SK-N-SH treated with all-trans-retinoic acid at 6 μM for 48 hours (cell line): Measurements from ENCODE around the gene QRSL1.

ENCODE experiments used
- ATAC-seq: fragments of 200-7000 bp; cut with Tn5 transposase; 3 replicates; pipeline ENCODE4 v1.9.1; 2020; ENCODE audit warnings: mild to moderate bottlenecking, moderate library complexity
- ARNTL ChIP-seq: fragments of 450-650 bp; formaldehyde crosslinking; IDR thresholded peaks from 2 replicates; pipeline ENCODE4 v1.5.0; 2020; ENCODE audit warnings: low read depth, mild to moderate bottlenecking, moderate library complexity, borderline replicate concordance
- BACH2 ChIP-seq: fragments of 250-450 bp; sonication (Bioruptor Pico); IDR thresholded peaks from 2 replicates; pipeline ENCODE4 v1.9.0; 2021; ENCODE audit warnings: mild to moderate bottlenecking, borderline replicate concordance
- CSDC2 ChIP-seq: fragments of 250-450 bp; sonication (Bioruptor Pico); IDR thresholded peaks from 2 replicates; pipeline ENCODE4 v1.5.0; 2020; ENCODE audit warnings: mild to moderate bottlenecking, moderate library complexity
- CSRNP3 ChIP-seq: fragments of 250-450 bp; sonication (Bioruptor Pico); IDR thresholded peaks from 2 replicates; pipeline ENCODE4 v1.5.1; 2021; ENCODE audit warnings: mild to moderate bottlenecking, moderate library complexity
- GLIS3 ChIP-seq: fragments of 250-450 bp; sonication (Bioruptor Pico); IDR thresholded peaks from 2 replicates; pipeline ENCODE4 v1.5.0; 2020; ENCODE audit warnings: mild to moderate bottlenecking, moderate library complexity
- ISL1 ChIP-seq: fragments of 250-450 bp; sonication (Bioruptor Pico); IDR thresholded peaks from 2 replicates; pipeline ENCODE4 v2.1.2; 2022; ENCODE audit warnings: mild to moderate bottlenecking, moderate library complexity
- OSR1 ChIP-seq: fragments of 250-450 bp; sonication (Bioruptor Pico); IDR thresholded peaks from 2 replicates; pipeline ENCODE4 v1.8.0; 2022; ENCODE audit warnings: moderate library complexity, mild to moderate bottlenecking, inconsistent platforms
- PATZ1 ChIP-seq: fragments of 250-450 bp; sonication (Bioruptor Pico); IDR thresholded peaks from 2 replicates; pipeline ENCODE4 v1.8.0; 2020; ENCODE audit warnings: mild to moderate bottlenecking, moderate library complexity, borderline replicate concordance
- POU6F1 ChIP-seq: fragments of 250-450 bp; sonication (Bioruptor Pico); IDR thresholded peaks from 2 replicates; pipeline ENCODE4 v1.8.0; 2021; ENCODE audit warnings: low read depth, mild to moderate bottlenecking, moderate library complexity, borderline replicate concordance
- PPARA ChIP-seq: fragments of 250-450 bp; sonication (Bioruptor Pico); IDR thresholded peaks from 2 replicates; pipeline ENCODE4 v1.5.0; 2020; ENCODE audit warnings: mild to moderate bottlenecking, borderline replicate concordance
- RARB ChIP-seq: fragments of 250-450 bp; sonication (Bioruptor Pico); IDR thresholded peaks from 2 replicates; pipeline ENCODE4 v1.8.0; 2021; ENCODE audit warnings: mild to moderate bottlenecking, moderate library complexity
- TCF4 ChIP-seq: fragments of 250-450 bp; sonication (Bioruptor Pico); IDR thresholded peaks from 2 replicates; pipeline ENCODE4 v1.8.0; 2021; ENCODE audit warnings: mild to moderate bottlenecking, moderate library complexity, borderline replicate concordance
- TOX ChIP-seq: fragments of 250-450 bp; sonication (Bioruptor Pico); IDR thresholded peaks from 2 replicates; pipeline ENCODE4 v1.8.0; 2021; ENCODE audit warnings: mild to moderate bottlenecking, moderate library complexity, borderline replicate concordance
- ZC3H10 ChIP-seq: fragments of 250-450 bp; sonication (Bioruptor Pico); IDR thresholded peaks from 2 replicates; pipeline ENCODE4 v1.5.1; 2021; ENCODE audit warnings: mild to moderate bottlenecking, moderate library complexity
- ZFP30 ChIP-seq: fragments of 450-650 bp; formaldehyde crosslinking; IDR thresholded peaks from 2 replicates; pipeline ENCODE4 v1.5.0; 2022; ENCODE audit warnings: mild to moderate bottlenecking, moderate library complexity
- ZNF565 ChIP-seq: fragments of 450-650 bp; formaldehyde crosslinking; conservative IDR thresholded peaks from 2 replicates; pipeline ENCODE4 v1.5.0; 2020; ENCODE audit warnings: low read depth, mild to moderate bottlenecking, moderate library complexity
- ZNF70 ChIP-seq: fragments of 450-650 bp; formaldehyde crosslinking; IDR thresholded peaks from 2 replicates; pipeline ENCODE4 v1.5.0; 2020; ENCODE audit warnings: mild to moderate bottlenecking, moderate library complexity
- ZNF8 ChIP-seq: fragments of 450-650 bp; formaldehyde crosslinking; IDR thresholded peaks from 2 replicates; pipeline ENCODE4 v1.5.0; 2020; ENCODE audit warnings: mild to moderate bottlenecking, moderate library complexity
- TF ChIP-seq, protein P1 (sequence below): fragments of 250-450 bp; sonication (Bioruptor Pico); IDR thresholded peaks from 2 replicates; pipeline ENCODE4 v1.5.1; 2020; ENCODE audit warnings: low read depth, mild to moderate bottlenecking, moderate library complexity
- TF ChIP-seq, protein P2 (sequence below): fragments of 250-450 bp; sonication (Bioruptor Pico); IDR thresholded peaks from 2 replicates; pipeline ENCODE4 v1.5.0; 2020; ENCODE audit warnings: mild to moderate bottlenecking, moderate library complexity

QRSL1 gene

GRCh38 chr6:106612671-106613416, 16.5 kb upstream of the QRSL1 start:
- ATAC-seq, result no peak
- TF ChIP-seq PPARA (no peak), ISL1 (CRISPR knock-in tag) (no peak), GLIS3 (CRISPR knock-in tag) (no peak), CSDC2 (CRISPR knock-in tag) (no peak), RARB (no peak), ZNF8 (CRISPR knock-in tag) (no peak), PATZ1 (CRISPR knock-in tag) (no peak), ZNF70 (CRISPR knock-in tag) (no peak), ZFP30 (CRISPR knock-in tag) (no peak), ZC3H10 (no peak)

- TF ChIP-seq TCF4 (no peak), ZNF565 (CRISPR knock-in tag) (no peak), OSR1 (CRISPR knock-in tag) (no peak), PATZ1 (CRISPR knock-in tag) (no peak), CSDC2 (CRISPR knock-in tag) (no peak), CSRNP3 (CRISPR knock-in tag) (no peak), BACH2 (no peak), ZNF8 (CRISPR knock-in tag) (no peak), GLIS3 (CRISPR knock-in tag) (no peak), PPARA (no peak), RARB (no peak), TOX (CRISPR knock-in tag) (no peak), ZC3H10 (no peak), ARNTL (CRISPR knock-in tag) (no peak)
- TF ChIP-seq, protein P1, sequence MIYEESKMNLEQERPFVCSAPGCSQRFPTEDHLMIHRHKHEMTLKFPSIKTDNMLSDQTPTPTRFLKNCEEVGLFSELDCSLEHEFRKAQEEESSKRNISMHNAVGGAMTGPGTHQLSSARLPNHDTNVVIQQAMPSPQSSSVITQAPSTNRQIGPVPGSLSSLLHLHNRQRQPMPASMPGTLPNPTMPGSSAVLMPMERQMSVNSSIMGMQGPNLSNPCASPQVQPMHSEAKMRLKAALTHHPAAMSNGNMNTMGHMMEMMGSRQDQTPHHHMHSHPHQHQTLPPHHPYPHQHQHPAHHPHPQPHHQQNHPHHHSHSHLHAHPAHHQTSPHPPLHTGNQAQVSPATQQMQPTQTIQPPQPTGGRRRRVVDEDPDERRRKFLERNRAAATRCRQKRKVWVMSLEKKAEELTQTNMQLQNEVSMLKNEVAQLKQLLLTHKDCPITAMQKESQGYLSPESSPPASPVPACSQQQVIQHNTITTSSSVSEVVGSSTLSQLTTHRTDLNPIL (CRISPR knock-in tag), result no peak
These were observed 15.8 kb upstream of the QRSL1 start for GRCh38 chr6:106613590-106613989.

DNA sequence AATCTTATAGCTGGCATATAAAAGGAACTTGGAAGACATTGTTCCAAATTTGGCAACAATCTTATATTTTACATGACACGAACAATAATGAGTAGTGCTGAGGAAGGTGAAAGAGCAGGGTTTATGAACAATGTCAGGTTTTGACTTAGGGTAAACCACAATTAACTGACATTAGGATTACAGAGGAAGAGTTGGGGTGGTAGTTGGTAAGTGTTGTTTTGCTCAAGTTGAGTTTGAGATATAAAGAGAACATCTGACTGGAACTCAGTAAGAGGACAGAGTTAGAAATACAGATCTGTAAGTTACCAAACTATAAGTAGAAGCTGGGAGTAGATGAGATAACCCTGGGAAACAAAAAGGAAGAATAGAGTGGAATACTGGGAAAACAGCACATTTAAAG, 15.2 kb upstream of the QRSL1 start:
- no peak for TF ChIP-seq CSDC2 (CRISPR knock-in tag)
- no peak for TF ChIP-seq ZFP30 (CRISPR knock-in tag)
- TF ChIP-seq PATZ1 (CRISPR knock-in tag), result no peak
- no peak for TF ChIP-seq ZNF70 (CRISPR knock-in tag)
- no peak for TF ChIP-seq OSR1 (CRISPR knock-in tag)
- TF ChIP-seq ZNF8 (CRISPR knock-in tag), result no peak
- TF ChIP-seq ISL1 (CRISPR knock-in tag), result no peak
- TF ChIP-seq POU6F1 (CRISPR knock-in tag), result no peak
- TF ChIP-seq GLIS3 (CRISPR knock-in tag), result no peak
- no peak for TF ChIP-seq ZC3H10
- TF ChIP-seq, protein P2, sequence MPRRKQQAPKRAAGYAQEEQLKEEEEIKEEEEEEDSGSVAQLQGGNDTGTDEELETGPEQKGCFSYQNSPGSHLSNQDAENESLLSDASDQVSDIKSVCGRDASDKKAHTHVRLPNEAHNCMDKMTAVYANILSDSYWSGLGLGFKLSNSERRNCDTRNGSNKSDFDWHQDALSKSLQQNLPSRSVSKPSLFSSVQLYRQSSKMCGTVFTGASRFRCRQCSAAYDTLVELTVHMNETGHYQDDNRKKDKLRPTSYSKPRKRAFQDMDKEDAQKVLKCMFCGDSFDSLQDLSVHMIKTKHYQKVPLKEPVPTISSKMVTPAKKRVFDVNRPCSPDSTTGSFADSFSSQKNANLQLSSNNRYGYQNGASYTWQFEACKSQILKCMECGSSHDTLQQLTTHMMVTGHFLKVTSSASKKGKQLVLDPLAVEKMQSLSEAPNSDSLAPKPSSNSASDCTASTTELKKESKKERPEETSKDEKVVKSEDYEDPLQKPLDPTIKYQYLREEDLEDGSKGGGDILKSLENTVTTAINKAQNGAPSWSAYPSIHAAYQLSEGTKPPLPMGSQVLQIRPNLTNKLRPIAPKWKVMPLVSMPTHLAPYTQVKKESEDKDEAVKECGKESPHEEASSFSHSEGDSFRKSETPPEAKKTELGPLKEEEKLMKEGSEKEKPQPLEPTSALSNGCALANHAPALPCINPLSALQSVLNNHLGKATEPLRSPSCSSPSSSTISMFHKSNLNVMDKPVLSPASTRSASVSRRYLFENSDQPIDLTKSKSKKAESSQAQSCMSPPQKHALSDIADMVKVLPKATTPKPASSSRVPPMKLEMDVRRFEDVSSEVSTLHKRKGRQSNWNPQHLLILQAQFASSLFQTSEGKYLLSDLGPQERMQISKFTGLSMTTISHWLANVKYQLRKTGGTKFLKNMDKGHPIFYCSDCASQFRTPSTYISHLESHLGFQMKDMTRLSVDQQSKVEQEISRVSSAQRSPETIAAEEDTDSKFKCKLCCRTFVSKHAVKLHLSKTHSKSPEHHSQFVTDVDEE (CRISPR knock-in tag), result no peak
- TF ChIP-seq ARNTL (CRISPR knock-in tag), result no peak
- ATAC-seq, result no peak

More at GRCh38 chr6:106613590-106613989, 15.8 kb upstream of the QRSL1 start:
- no peak for ATAC-seq
